ENCODE measurements around the gene GHRH.
A peak's percentile ranks its signal among the peaks of the same experiment; 100 is the strongest.

The GHRH gene

DNA sequence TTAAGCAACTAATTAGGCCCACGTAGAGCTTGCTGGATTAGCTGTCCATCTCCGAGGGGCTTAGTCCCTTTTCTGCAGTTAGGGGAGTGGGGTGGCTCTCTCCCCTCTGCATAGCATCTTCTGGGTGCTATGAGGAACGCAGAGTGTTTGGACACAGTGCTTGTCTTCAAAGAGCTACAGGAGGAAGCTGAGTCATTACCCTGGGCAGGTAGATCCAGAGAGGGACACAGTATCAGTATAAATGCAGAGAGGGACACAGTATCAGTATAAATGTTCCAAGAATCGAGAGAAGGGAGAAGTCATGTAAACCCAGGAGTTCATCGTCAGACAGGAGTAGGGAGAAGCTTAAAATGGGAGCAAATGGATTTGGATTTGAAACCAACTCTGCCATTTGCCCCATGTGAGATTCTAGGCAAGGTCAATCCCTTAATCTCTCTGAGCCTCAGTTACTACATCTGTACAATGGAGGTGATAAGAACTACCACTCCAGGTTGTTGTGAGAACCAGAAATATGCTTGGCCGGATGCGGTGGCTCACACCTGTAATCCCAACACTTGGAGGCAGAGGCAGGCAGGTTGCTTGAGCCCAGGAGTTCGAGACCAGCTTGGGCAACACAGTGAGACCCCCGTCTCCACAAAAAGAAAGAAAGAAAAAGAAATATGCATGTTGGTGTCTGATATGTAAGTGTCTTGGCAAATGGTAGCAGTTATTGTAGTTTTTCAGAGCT, 5.5 kb upstream of the GHRH start:
- DNase-seq (ENCODE audit: low spot score) = no peak
- TF ChIP-seq, protein P1, sequence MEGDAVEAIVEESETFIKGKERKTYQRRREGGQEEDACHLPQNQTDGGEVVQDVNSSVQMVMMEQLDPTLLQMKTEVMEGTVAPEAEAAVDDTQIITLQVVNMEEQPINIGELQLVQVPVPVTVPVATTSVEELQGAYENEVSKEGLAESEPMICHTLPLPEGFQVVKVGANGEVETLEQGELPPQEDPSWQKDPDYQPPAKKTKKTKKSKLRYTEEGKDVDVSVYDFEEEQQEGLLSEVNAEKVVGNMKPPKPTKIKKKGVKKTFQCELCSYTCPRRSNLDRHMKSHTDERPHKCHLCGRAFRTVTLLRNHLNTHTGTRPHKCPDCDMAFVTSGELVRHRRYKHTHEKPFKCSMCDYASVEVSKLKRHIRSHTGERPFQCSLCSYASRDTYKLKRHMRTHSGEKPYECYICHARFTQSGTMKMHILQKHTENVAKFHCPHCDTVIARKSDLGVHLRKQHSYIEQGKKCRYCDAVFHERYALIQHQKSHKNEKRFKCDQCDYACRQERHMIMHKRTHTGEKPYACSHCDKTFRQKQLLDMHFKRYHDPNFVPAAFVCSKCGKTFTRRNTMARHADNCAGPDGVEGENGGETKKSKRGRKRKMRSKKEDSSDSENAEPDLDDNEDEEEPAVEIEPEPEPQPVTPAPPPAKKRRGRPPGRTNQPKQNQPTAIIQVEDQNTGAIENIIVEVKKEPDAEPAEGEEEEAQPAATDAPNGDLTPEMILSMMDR (IDR thresholded peaks at IDR 0.05; ENCODE audit: extremely low read depth, insufficient read depth, missing control alignments) = no peak
- in situ Hi-C loops (cut with MboI; ENCODE audit: low pct_unique_long_range_greater_than_20kb, low sequenced_read_pairs, unreplicated experiment) = loop anchor here (5.0 kb wide), 1 partner anchor 265 kb away; no protein-coding TSS in a partner anchor

DNA sequence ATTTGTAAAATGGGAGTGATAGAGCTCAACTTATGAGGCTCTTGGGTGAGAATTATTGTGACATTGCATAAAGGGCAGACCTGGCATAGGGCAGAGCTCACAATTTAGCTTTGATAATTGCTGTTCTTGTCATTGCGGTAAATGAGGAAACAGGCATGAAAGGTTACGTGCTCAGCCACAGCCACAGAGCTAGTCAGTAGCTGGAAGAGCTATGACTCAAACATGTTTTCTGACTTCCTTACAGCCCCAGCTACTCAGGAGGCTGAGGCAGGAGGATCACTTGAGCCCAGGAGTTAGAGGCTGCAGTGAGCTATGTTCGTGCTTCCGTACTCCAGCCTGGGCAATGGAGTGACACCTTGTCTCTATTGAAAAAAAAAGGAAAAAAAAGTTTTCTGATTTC, 3.5 kb upstream of the GHRH start:
- DNase-seq (ENCODE audit: low spot score) = peak; percentile 57
- in situ Hi-C loops (cut with MboI; ENCODE audit: low pct_unique_long_range_greater_than_20kb, low sequenced_read_pairs, unreplicated experiment) = loop anchor here (5.0 kb wide), 1 partner anchor 267 kb away; no protein-coding TSS in a partner anchor
- TF ChIP-seq, protein P1 (IDR thresholded peaks at IDR 0.05; ENCODE audit: extremely low read depth, insufficient read depth, missing control alignments) = no peak

DNA sequence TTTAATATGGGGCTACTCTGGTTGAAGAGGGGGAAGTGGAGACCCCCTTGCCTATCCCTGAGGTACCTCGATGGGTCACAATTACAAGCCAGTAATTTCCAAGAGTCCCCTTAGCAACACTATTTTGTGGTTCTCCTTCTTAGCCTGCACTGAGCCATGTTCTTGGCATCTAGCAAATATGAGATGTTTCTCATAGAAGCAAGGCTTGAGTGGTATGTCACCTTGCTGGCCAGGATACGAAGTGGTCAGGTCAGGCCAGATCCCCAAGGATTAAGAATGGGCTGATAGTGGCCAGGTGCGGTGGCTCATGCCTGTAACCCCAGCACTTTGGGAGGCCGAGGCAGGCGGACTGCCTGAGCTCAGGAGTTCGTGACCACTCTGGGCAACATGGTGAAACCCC, 2.1 kb upstream of the GHRH start:
- no peak for DNase-seq (ENCODE audit: low spot score)
- in situ Hi-C loops (cut with MboI; ENCODE audit: low pct_unique_long_range_greater_than_20kb, low sequenced_read_pairs, unreplicated experiment) = no loop called here
- TF ChIP-seq, protein P1 (IDR thresholded peaks at IDR 0.05; ENCODE audit: extremely low read depth, insufficient read depth, missing control alignments) = no peak

DNA sequence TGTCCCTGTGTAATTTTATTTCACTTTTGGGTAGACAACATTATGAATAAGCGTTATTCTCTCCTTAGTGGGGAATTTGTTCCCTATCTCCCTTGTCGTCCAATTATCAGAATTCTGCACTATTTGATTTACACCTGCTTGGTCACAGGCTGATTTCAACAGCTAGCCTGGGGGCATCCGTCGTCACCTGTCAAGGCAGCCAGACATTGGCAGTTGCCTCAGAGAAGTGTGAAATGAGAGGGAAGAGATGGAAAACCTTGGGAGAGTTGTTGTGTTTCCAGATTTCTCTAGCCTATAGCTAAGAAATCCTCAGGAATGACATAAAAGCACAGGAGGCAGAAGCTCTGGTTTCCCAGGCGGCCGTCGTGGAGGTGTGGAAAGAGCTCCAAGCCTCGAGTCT, 891 bp upstream of the GHRH start:
- no peak for DNase-seq (ENCODE audit: low spot score)
- in situ Hi-C loops (cut with MboI; ENCODE audit: low pct_unique_long_range_greater_than_20kb, low sequenced_read_pairs, unreplicated experiment) = no loop called here
- TF ChIP-seq, protein P1 (IDR thresholded peaks at IDR 0.05; ENCODE audit: extremely low read depth, insufficient read depth, missing control alignments) = no peak

- TF ChIP-seq, protein P1 (IDR thresholded peaks at IDR 0.05; ENCODE audit: extremely low read depth, insufficient read depth, missing control alignments) = no peak
- in situ Hi-C loops (cut with MboI; ENCODE audit: low pct_unique_long_range_greater_than_20kb, low sequenced_read_pairs, unreplicated experiment) = no loop called here
Measured at GRCh38 chr20:37260923-37261322, 691 bp downstream of the GHRH start.

DNA sequence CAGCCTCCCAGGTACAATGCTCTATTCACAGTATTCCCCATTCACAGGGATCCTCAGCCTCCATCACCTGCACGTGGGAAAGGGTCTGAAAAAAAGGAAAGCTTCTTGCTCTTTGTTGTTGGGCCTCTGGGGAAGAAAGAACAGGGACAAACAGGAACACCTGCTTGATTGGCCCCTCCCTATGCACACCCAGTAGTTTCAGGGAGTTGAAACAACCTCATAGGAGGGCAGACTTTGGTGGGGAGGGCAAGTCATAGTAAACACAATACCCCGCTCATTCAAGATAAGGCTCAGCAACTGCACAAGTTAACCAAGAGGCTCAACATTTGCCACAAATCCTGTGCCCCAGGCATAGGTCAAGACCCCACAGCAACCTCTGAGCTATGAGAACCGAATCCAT, 1.7 kb downstream of the GHRH start:
- in situ Hi-C loops (cut with MboI; ENCODE audit: low pct_unique_long_range_greater_than_20kb, low sequenced_read_pairs, unreplicated experiment) = no loop called here
- TF ChIP-seq, protein P1 (IDR thresholded peaks at IDR 0.05; ENCODE audit: extremely low read depth, insufficient read depth, missing control alignments) = no peak
- no peak for DNase-seq (ENCODE audit: low spot score)

More at GRCh38 chr20:37260923-37261322, 691 bp downstream of the GHRH start:
- DNase-seq (ENCODE audit: low spot score) = no peak
